Activated CD4-positive, alpha-beta T cell treated with anti-CD3 and anti-CD28 coated beads for 36 hours (primary cell): ENCODE measurements around the gene TFF3. TPM values are rescaled to one million over a fixed set of nuclear protein-coding genes. Genes with fewer than 3 reads are reported as not detected.
A peak's percentile ranks its signal among the peaks of the same experiment; 100 is the strongest.

Source experiments
- ATAC-seq: fragments of 200-7000 bp; cut with Tn5 transposase; one replicate; pipeline ENCODE4 v1.10.0; 2021; ENCODE audit warnings: mild to moderate bottlenecking, moderate library complexity
- CTCF ChIA-PET: fragments of 350-600 bp; sonication (Branson Sonifier 250); formaldehyde crosslinking; loops from one replicate; lab custom pipeline; 2021; ENCODE audit warnings: antibody characterized with exemption; lab: Charles Lee
- POLR2A ChIA-PET: fragments of 350-600 bp; sonication (Branson Sonifier 250); formaldehyde crosslinking; loops from one replicate; lab custom pipeline; 2021; ENCODE audit warnings: antibody characterized with exemption, inconsistent platforms; lab: Charles Lee
- DNase-seq: peaks from one replicate; pipeline ENCODE4 v3.0.0-alpha.2; 2020
- H3K27ac Mint-ChIP-seq: one replicate; pipeline ENCODE4 v1.8.0; 2021; ENCODE audit warnings: mixed read lengths
- H3K27me3 Mint-ChIP-seq: one replicate; pipeline ENCODE4 v1.8.0; 2021; ENCODE audit warnings: mixed read lengths
- H3K36me3 Mint-ChIP-seq: one replicate; pipeline ENCODE4 v1.8.0; 2021; ENCODE audit warnings: low read depth, mixed read lengths
- H3K4me1 Mint-ChIP-seq: one replicate; pipeline ENCODE4 v1.8.0; 2021; ENCODE audit warnings: mixed read lengths
- H3K4me3 Mint-ChIP-seq: one replicate; pipeline ENCODE4 v1.8.0; 2021; ENCODE audit warnings: mild to moderate bottlenecking, moderate library complexity, mixed read lengths
- H3K9me3 Mint-ChIP-seq: one replicate; pipeline ENCODE4 v1.8.0; 2021; ENCODE audit warnings: low read depth, mixed read lengths
- intact Hi-C, 2 experiments: fragments of 100-400 bp; cut with DNase I in 1 of 2; cut with micrococcal nuclease in 1 of 2; formaldehyde crosslinking; loops; one replicate each; pipeline versions ENCODE4 v1.14.2 to v1.15.1; 2022 to 2024; cut with DNase I, micrococcal nuclease
- total RNA-seq, 2 experiments: library from RNA; stranded (reverse); gene quantifications; one replicate each; pipeline ENCODE4 v1.2.3, GENCODE V29; 2021

The TFF3 gene
- total RNA-seq, 2 experiments from 2014 or later, result not detected

DNA sequence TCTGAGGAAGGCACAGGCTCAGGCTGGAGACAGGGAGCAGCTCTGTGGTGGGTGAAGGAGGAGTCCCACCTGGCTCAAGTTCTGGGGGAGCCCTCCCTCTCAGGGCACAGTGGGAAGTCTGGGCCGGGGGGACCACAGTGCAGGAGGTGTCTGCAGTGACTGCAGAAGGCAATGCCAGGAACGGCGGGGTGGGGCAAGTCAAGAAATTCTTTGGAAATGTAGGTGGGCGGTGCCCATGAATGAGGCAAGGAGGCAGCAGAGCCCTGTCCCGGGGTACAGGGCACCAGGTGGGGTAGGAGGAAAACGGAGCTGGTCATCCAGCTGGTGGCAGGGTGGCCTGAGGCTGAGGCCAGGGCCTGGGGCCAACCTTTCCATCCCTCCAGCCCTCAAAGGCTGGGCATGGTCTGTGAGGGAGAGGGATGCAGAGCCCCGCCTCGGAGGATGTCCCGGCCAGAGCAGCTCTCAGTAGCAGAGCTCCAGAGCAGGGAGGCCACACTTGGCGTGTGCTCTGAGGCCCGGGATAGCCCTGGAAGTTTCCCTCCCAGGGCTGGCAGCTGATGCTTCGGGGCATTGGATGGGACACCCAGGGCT is 4.7 kb downstream of the TFF3 start:
- H3K27ac Mint-ChIP-seq, result no peak overlapping the region
- DNase-seq (no peak), ATAC-seq (no peak)
- no peaks in the 10 kb centered on the region for H3K36me3 Mint-ChIP-seq
- no peak overlapping the region for H3K4me3 Mint-ChIP-seq
- H3K27me3 Mint-ChIP-seq, result peaks cover 2% of the 10 kb centered on the region
- intact Hi-C loops, result no loop called here
- CTCF ChIA-PET, result interaction anchor here (0.7 to 3.6 kb wide), 32 partner anchors 8 to 437 kb away, joined by 3 to 21 read pairs (median 4); partner anchors contain the start of gene UBASH3A
- no peaks in the 10 kb centered on the region for H3K4me1 Mint-ChIP-seq
- no peaks in the 10 kb centered on the region for H3K9me3 Mint-ChIP-seq
- POLR2A ChIA-PET, result no interaction called here

DNA sequence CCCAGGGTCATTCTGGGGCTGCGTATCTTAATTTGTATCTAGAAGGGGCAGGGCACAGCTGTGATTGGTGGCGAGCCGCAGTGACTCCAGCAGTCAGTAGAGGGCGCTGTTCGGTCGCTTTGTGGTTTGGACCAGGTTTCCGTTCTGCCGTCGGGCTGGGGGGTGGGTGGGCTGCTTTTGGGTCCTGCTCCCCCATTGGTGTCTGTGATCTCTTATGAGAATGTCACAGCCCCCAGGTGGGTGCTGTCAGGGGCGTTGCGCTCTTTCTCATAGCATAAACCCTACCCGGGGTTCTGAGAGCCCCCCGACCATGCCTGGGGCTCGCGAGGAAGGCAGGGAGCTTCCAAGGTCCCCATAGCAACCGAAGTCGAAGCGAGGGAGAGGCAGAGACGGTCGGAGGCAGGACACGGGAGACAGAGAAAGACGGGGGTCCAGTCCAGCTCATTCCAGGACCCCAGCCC is 5.4 kb downstream of the TFF3 start:
- Mint-ChIP-seq H3K4me3 (no peak overlapping the region), H3K4me1 (no peaks in the 10 kb centered on the region), H3K36me3 (no peaks in the 10 kb centered on the region), H3K27me3 (peaks cover 2% of the 10 kb centered on the region), H3K9me3 (no peaks in the 10 kb centered on the region), H3K27ac (no peak overlapping the region)
- POLR2A ChIA-PET, result no interaction called here
- intact Hi-C loops, result loop anchor here (1.0 to 5.0 kb wide), 2 partner anchors 141 to 218 kb away; no protein-coding TSS in a partner anchor
- CTCF ChIA-PET, result interaction anchor here (0.6 to 3.6 kb wide), 31 partner anchors 8 to 436 kb away, joined by 3 to 21 read pairs (median 4); no protein-coding TSS in a partner anchor
- ATAC-seq, result peak; percentile 89
- peak; percentile 88 for DNase-seq

DNA sequence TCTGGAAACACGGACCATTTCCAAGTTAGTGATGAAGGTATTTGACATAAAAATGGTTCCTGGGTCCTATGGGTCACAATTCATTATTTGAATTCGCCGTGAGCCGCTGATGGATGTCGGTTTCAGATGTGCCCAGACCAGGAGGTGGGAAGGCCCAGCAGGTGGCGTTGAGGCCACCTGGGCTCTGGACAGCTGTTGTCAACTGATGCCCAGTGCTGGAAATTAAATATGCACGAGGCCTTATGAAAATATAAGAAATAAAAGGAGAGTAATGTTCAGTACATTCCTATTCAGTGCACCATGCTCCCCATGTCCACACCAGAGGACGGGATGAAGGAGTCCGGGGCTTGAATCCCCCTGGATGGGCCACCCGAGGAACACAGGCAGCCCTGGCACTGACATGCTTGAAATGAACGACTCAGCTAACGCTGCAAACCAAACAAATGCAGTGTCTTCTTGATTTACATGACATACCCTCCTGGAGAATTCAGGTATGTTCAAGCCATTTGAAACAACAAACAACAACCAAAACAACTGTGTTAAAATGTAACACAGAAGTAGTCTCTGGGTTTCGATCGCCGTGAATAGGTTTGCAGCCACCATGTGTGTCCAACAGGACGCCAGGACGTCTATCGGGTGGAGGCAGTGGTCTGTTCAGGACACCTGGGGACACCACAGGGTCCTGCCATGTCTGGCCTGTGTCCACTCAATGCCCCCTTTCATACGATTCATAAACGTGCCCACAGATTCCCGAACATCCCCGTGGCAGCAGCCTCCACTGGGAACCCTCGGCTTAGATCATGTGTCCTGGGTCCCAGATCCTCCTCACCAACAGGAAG is 6.1 kb downstream of the TFF3 start:
- Mint-ChIP-seq H3K4me3 (no peak overlapping the region), H3K36me3 (no peaks in the 10 kb centered on the region), H3K27ac (no peak overlapping the region), H3K4me1 (no peaks in the 10 kb centered on the region), H3K9me3 (no peaks in the 10 kb centered on the region), H3K27me3 (peaks cover 2% of the 10 kb centered on the region)
- intact Hi-C loops, result loop anchor here (1.0 to 5.0 kb wide), 2 partner anchors 141 to 218 kb away; no protein-coding TSS in a partner anchor
- POLR2A ChIA-PET, result no interaction called here
- CTCF ChIA-PET, result interaction anchor here (0.6 to 3.6 kb wide), 20 partner anchors 10 to 376 kb away, joined by 3 to 21 read pairs (median 3); no protein-coding TSS in a partner anchor
- no peak for DNase-seq
- ATAC-seq, result no peak

DNA sequence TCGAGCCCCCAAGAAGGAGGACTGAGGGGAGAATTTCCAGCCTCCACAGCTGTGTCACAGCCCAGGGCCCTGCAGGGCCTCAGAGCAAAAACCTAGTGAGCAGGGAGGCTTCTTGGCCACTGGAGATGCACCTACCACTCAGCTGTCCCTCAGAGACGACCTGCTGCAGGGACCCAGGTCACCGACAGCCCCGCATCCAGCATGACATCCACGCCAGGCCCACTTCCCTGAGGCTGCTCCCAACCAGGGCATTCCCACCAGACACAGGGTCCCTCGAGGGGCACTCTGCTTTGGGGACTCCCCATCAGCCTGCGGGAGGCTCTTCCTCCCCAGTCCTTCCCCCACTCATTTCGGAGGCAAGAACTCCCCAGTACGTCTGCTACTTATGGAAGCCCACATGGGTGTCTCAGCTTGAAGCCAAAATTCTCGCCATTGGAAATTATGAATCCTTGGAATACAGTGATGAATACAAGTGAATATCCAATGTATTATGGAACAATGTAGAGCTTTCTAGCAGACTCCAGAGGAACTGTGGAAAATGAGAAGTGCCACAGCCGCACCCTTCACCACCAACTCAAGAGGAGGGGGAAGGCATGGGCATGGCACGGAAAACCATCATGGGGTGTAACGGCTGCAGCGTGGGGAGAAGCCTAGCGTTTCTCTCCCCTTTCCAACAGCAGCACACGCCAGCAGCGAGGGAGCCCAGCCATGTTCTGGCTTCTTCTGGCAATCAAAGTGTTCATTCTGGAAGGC is 6.9 kb downstream of the TFF3 start:
- POLR2A ChIA-PET, result no interaction called here
- no peak for ATAC-seq
- Mint-ChIP-seq H3K4me1 (no peaks in the 10 kb centered on the region), H3K9me3 (no peaks in the 10 kb centered on the region), H3K27ac (no peak overlapping the region), H3K36me3 (no peaks in the 10 kb centered on the region), H3K27me3 (peaks cover 2% of the 10 kb centered on the region), H3K4me3 (no peak overlapping the region)
- DNase-seq, result no peak
- intact Hi-C loops, result loop anchor here in 1 of 2 experiments (5.0 kb wide), 1 partner anchor 219 kb away; no protein-coding TSS in a partner anchor
- CTCF ChIA-PET, result interaction anchor here (0.7 to 3.6 kb wide), 5 partner anchors 9 to 179 kb away, joined by 3 to 21 read pairs (median 3); no protein-coding TSS in a partner anchor

DNA sequence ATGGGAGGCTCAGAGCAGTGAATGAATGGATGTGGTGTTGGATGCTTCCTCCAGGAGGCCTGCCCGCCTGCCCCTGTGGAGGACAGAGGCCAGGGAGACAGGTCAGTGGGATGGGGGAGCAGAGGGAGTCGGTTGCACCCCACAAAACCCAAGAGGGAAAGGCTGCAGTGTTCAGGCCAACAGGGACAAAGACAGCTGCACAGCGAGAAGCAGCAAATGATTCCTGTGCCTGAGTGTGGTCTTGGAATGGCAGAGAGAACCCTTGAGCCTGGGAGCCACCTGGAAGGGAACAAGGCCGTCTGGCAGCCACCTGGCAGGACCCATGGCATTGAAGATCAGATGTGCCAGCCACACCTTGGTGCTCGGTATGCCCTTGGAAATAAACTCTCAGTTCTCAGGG is 8.1 kb downstream of the TFF3 start:
- DNase-seq (no peak), ATAC-seq (no peak)
- Mint-ChIP-seq H3K4me3 (no peak overlapping the region), H3K27ac (no peak overlapping the region), H3K9me3 (no peaks in the 10 kb centered on the region), H3K27me3 (peaks cover 2% of the 10 kb centered on the region), H3K36me3 (no peaks in the 10 kb centered on the region), H3K4me1 (no peaks in the 10 kb centered on the region)
- intact Hi-C loops, result loop anchor here in 1 of 2 experiments (5.0 kb wide), 1 partner anchor 220 kb away; no protein-coding TSS in a partner anchor
- POLR2A ChIA-PET, result no interaction called here
- CTCF ChIA-PET, result no interaction called here

DNA sequence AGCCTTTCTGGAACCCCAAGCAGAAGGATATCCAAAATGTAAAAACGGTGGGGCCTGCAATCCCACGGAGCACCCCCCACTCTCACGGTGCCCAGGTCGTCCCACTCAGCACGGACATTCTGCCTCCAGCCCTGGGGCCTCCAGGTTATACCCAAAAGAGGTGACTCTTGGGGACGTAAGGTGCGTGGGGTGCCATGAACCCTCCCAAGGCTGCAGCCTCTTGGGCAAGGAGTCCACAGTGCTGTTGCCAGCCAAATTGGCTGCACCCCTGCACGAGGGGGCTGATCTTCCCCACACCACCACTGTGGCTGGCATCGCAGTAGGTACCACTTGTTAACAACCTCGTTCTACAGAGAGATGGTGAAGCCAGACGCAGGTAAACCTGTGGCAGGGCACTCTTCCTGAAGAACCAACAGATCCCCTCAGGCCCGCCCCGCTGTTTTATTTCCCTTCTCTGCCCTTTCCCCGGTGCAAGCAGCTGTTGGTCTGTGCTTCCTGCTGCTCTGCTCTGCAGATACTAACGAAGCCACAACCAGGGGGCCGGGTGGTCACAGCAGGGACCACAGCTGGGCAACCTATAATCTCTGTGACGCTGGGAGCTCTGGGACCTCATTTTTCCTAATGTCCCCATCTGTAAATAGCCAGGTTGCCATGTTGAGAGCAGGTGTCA is 8.7 kb downstream of the TFF3 start:
- Mint-ChIP-seq H3K9me3 (no peaks in the 10 kb centered on the region), H3K4me3 (no peak overlapping the region), H3K36me3 (no peaks in the 10 kb centered on the region), H3K27me3 (peaks cover 2% of the 10 kb centered on the region), H3K27ac (no peak overlapping the region), H3K4me1 (no peaks in the 10 kb centered on the region)
- POLR2A ChIA-PET, result no interaction called here
- ATAC-seq, result no peak
- CTCF ChIA-PET, result interaction anchor here (0.6 kb wide), 1 partner anchor 62 kb away, joined by 3 read pairs; no protein-coding TSS in a partner anchor
- no peak for DNase-seq
- intact Hi-C loops, result loop anchor here in 1 of 2 experiments (5.0 kb wide), 1 partner anchor 221 kb away; no protein-coding TSS in a partner anchor

DNA sequence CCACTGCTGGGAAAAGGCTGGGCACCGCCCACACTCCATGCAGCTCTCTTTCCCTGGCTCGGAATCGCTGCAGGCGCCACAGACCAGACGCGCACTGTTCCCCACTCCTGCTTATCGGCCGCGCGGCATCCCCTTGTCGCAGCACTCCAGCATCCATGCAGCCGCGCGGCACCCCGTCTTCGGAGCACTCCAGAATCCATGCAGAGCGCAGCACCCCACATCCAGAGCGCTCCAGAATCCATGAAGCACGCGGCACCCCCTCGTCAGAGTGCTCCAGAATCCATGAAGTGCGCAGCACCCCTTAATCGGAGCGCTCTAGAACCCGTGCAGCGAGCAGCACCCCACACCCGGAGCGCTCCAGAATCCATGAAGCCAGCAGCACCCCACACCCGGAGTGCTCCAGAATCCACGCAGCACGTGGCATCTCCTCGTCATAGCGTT is 9.5 kb downstream of the TFF3 start:
- Mint-ChIP-seq H3K4me1 (no peaks in the 10 kb centered on the region), H3K36me3 (no peaks in the 10 kb centered on the region), H3K4me3 (no peak overlapping the region), H3K27ac (no peak overlapping the region), H3K9me3 (no peaks in the 10 kb centered on the region), H3K27me3 (peaks cover 2% of the 10 kb centered on the region)
- intact Hi-C loops, result loop anchor here in 1 of 2 experiments (5.0 kb wide), 1 partner anchor 222 kb away; no protein-coding TSS in a partner anchor
- ChIA-PET CTCF (no interaction called here), POLR2A (no interaction called here)
- no peak for DNase-seq
- ATAC-seq, result no peak

DNA sequence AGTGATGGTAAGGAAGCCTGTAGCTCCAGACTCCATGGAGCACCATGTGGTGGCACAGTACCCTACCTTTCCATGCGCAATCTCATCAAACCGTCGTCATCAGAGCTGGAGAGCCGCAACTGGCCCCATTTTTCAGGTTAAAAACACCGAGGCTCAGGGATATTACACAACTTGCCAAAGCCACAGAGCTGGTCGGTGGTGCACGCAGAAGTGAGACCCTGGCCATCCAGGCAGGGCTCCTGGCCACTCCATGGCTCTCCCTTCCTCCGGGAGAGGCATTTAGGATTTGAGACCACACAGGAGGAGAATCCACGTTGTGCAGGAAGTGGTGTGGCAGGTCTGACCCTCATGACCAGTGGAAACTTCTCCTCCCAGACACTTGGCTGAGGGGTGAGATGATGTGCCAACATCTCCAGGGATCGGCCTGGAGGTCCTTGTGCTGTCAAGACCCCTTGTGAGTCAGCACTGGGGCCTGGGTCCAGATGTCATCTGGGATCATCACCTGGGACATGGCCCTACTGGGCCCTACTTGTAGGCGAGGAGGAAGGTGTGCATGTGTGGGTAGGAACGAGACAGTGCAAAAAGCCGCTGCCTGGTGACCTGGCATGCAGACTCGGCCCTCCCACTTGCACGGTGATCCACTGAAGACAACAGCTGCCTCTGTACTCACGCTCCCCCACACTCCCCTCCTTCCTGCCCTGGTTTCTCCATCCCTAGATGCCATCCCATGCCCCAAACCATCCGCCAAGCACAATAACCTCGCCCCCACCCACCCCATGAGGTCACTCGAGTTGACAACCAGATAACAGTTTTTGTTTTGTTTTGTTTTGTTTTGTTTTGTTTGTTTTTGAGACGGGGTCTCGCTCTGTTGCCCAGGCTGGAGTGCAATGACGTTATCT is 10.4 kb downstream of the TFF3 start:
- Mint-ChIP-seq H3K9me3 (no peaks in the 10 kb centered on the region), H3K36me3 (no peaks in the 10 kb centered on the region), H3K27ac (no peak overlapping the region), H3K27me3 (peaks cover 2% of the 10 kb centered on the region), H3K4me3 (no peak overlapping the region), H3K4me1 (peaks cover 4% of the 10 kb centered on the region)
- intact Hi-C loops, result loop anchor here in 1 of 2 experiments (5.0 kb wide), 1 partner anchor 222 kb away; no protein-coding TSS in a partner anchor
- ChIA-PET CTCF (interaction anchor here (0.7 kb wide), 1 partner anchor 10 kb away, joined by 3 read pairs; no protein-coding TSS in a partner anchor), POLR2A (no interaction called here)
- ATAC-seq (no peak), DNase-seq (no peak)

DNA sequence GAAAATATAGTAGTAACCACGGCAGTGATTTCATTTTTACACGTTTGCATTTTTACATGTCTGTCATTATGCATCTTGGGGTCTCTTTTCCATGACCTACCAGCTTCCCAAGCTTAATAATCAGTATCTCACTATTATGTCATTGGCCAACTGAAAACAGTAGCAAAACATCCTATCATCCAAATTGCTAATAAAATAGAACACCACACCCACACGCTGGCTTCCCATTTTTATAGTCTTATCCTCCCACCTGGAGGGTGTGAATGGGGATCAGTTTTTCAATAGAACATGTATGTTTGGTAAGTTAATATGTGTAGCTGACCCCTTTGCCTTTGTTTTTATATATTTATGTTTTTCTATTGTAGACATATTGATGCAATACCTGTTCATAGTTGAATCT is 11.8 kb downstream of the TFF3 start:
- POLR2A ChIA-PET, result no interaction called here
- H3K4me1 Mint-ChIP-seq, result peaks cover 13% of the 10 kb centered on the region
- no peak overlapping the region for H3K4me3 Mint-ChIP-seq
- H3K9me3 Mint-ChIP-seq, result no peaks in the 10 kb centered on the region
- no peak overlapping the region for H3K27ac Mint-ChIP-seq
- DNase-seq (no peak), ATAC-seq (no peak)
- no peaks in the 10 kb centered on the region for H3K36me3 Mint-ChIP-seq
- intact Hi-C loops, result no loop called here
- H3K27me3 Mint-ChIP-seq, result peaks cover 2% of the 10 kb centered on the region
- CTCF ChIA-PET, result interaction anchor here (1.0 kb wide), 1 partner anchor 158 kb away, joined by 3 read pairs; no protein-coding TSS in a partner anchor

DNA sequence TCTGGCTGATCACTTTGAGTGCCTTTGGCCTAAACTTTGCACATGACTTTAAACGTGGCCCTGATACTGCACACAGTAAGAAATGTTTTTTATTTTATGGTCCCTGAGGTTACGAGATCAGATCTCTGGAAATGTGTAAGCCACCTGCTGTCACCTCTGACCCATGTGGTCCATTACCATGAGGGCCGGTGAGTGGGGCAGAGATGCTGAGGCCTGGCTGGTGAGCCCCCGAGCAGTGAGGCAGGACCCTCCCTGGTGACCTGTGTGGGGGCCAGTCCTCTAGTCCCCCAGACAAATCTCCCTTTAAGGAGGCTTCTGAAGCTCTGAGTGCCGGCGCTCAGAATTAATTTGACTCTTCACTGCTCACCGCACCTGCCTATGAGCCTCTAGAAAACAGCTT is 12.4 kb downstream of the TFF3 start:
- Mint-ChIP-seq H3K27me3 (peaks cover 2% of the 10 kb centered on the region), H3K36me3 (no peaks in the 10 kb centered on the region), H3K27ac (no peak overlapping the region), H3K9me3 (no peaks in the 10 kb centered on the region), H3K4me3 (no peak overlapping the region), H3K4me1 (peaks cover 13% of the 10 kb centered on the region)
- ChIA-PET POLR2A (no interaction called here), CTCF (interaction anchor here (0.7 to 1.0 kb wide), 2 partner anchors 40 to 157 kb away, joined by 3 read pairs; no protein-coding TSS in a partner anchor)
- DNase-seq (no peak), ATAC-seq (no peak)
- intact Hi-C loops, result no loop called here
